GM12865 (cell line): ENCODE results near the gene MYO9A.

Experiments used
- DNase-seq: peaks from one replicate; pipeline ENCODE4 v3.0.0; 2010; ENCODE audit warnings: low read depth
- H3K4me3 ChIP-seq: 2 replicates; pipeline ENCODE4 v1.5.1; 2011; ENCODE audit warnings: mild to moderate bottlenecking, low read depth, low read length, control low read depth
- TF ChIP-seq, protein P1 (sequence below): IDR thresholded peaks from 2 replicates; pipeline ENCODE4 v1.5.1; 2011; ENCODE audit warnings: low read length, control low read depth, low read depth, inconsistent platforms; ENCODE audit not compliant: insufficient read depth; ENCODE audit errors: missing control alignments

MYO9A gene

DNA sequence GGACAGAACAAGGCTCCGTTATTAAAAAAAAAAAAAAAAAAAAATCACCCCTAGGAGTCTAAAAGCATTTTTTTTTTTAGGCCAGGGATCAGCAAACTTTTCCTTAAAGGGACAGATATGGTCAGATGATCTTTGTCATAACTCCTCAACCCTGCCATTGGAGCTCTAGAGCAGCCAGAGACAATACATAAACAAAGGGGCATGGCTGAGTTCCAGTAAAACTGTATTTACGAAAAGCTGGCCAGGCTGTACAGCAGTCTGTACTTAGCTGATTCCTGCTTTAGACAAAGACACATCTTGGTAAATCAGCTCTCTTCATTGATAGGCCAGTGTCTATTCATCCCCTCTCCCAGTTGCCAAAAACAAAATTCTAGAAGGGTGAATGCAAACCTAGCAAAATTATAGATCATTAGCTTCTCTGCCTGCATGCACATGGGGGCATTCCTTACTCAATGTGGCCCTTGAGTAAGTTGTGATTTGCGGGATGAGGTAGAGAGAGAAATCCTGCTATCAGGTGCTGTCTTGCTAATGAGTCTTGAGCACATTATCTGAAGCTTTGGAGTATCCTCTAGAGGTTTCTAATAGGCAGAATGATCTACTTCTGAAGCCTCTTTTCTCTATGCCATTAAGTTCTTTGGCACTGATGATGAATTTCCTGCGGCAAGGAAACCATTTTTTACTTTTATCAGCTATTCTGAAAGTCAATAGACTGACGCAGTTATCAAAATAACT, 35.5 kb upstream of the MYO9A start:
- no peak for DNase-seq
- TF ChIP-seq, protein P1, sequence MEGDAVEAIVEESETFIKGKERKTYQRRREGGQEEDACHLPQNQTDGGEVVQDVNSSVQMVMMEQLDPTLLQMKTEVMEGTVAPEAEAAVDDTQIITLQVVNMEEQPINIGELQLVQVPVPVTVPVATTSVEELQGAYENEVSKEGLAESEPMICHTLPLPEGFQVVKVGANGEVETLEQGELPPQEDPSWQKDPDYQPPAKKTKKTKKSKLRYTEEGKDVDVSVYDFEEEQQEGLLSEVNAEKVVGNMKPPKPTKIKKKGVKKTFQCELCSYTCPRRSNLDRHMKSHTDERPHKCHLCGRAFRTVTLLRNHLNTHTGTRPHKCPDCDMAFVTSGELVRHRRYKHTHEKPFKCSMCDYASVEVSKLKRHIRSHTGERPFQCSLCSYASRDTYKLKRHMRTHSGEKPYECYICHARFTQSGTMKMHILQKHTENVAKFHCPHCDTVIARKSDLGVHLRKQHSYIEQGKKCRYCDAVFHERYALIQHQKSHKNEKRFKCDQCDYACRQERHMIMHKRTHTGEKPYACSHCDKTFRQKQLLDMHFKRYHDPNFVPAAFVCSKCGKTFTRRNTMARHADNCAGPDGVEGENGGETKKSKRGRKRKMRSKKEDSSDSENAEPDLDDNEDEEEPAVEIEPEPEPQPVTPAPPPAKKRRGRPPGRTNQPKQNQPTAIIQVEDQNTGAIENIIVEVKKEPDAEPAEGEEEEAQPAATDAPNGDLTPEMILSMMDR, result no peak
- H3K4me3 ChIP-seq, result no peak overlapping the region

DNA sequence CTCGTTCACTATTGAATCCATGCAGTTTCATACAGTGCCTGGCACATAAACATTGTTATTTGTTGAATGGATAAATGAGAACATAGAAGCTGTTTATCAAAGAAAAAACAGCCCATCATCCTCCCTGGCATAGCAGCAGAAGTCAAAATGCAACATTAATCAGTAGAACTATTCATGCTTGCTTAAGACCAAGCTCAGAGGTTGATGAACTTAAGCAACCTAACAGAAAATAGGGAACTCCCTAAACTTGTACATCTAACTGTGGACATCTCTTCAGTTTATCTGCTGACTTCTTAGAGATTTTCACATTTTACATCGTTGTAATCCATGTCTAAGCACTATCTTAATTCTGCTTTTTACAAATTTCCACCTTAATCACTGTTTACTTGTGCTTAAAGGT, 29.5 kb upstream of the MYO9A start:
- H3K4me3 ChIP-seq, result no peak overlapping the region
- TF ChIP-seq, protein P1, result no peak
- DNase-seq, result no peak

DNA sequence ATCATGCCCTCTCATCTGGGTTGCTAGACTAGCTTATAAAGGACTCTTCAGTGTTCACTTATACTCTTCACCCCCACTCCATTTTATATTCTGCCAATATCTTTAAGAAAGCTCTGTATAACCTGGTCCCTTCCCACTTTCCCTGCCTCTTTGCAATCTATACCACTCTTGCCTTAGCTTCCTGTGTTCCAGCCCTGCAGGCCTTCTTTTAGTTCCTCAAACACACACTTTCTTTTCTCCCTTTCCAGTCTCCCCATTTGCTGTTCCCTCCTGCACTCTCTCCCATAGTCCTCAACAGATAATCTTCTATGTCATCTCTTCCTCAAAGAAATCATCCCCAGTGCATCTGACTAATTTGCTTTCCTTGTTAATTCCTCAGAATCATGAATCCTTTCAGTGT, 29.0 kb upstream of the MYO9A start:
- DNase-seq, result no peak
- TF ChIP-seq, protein P1, result no peak
- no peak overlapping the region for H3K4me3 ChIP-seq

DNA sequence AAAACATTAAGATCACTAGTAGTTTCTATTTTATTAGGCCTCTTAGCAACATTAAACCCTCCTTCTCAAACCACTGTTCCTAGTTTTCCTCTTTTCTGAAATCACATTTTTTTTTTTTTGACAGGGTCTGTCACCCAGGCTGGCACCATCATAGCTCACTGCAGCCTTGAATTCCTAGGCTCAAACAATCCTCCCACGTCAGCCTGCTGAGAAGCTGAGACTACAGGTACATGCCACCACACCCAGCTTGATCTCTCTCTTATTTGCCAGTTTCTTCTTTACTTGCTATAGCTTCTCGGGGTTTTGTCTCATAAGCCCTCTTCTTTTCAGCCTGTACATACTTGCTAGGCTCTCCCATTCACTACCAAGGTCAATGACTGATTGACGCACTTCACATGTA, 28.3 kb upstream of the MYO9A start:
- no peak for DNase-seq
- TF ChIP-seq, protein P1, result no peak
- no peak overlapping the region for H3K4me3 ChIP-seq

DNA sequence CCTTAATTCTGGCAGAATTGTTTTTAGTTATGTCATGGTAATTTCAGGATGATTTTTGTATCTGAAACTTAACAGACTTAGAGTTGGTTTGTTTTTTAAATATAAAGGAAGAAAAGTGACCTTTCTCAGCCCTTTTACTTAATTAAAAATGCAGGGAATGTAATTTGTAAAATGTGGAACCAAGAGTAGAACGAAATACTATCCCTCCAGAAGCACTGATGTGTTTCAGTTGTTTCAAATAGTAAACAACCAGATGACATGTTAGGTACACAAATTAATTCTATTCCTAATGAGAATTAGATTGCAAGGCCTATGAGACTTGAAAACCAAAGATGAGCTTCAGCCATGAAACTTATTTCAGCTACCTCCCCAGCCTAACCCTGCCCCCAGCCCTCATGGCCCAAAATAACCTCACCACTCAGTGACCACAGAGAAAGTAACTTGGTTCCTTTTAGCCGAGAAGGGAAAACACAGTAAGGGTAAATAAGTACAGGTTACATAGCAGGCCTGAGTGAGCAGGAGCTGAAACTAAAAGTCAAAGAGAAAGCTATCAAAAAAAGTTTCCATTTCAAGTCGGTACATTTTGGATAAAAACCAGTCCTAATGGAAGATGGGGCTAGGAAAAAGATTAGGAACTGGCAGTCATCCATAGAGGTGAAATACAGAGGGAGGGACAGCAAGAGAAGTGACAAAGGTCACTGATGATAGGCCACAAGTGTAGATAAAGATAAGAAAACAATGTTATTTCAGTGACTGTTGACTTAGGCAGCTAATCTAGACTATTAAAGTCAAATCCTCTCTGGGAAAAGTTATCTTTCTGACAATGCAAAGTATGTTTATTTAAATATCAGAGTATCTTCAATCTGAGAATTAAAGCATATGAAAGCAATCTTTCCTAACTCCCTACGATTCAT, 23.5 kb upstream of the MYO9A start:
- H3K4me3 ChIP-seq, result peak overlapping the region; percentile 19
- TF ChIP-seq, protein P1, result no peak
- DNase-seq, result peak; percentile 92

DNA sequence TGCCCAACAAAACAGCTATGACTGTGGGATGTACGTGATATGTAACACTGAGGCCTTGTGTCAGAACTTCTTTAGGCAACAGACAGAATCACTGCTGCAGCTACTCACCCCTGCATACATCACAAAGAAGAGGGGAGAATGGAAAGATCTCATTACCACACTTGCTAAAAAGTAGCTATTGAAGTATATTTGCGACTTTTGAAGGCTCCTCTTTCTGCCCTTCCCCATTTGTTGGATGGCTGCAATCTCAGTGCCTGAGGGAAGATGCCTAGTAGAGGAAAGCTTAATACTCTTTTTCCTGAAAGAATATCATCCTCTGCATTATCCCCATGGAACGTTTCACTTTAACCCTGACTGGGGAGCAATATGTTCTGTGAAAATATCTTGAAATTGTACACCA, 22.1 kb upstream of the MYO9A start:
- TF ChIP-seq, protein P1, result no peak
- DNase-seq, result no peak
- H3K4me3 ChIP-seq, result no peak overlapping the region
